ENCODE data around the gene PRCP.
"Not testable (repeated sequence)": the region's sequence is repeated elsewhere in the genome, so short reads cannot be mapped to it uniquely, and the experiment has no call there.

Gene PRCP

DNA sequence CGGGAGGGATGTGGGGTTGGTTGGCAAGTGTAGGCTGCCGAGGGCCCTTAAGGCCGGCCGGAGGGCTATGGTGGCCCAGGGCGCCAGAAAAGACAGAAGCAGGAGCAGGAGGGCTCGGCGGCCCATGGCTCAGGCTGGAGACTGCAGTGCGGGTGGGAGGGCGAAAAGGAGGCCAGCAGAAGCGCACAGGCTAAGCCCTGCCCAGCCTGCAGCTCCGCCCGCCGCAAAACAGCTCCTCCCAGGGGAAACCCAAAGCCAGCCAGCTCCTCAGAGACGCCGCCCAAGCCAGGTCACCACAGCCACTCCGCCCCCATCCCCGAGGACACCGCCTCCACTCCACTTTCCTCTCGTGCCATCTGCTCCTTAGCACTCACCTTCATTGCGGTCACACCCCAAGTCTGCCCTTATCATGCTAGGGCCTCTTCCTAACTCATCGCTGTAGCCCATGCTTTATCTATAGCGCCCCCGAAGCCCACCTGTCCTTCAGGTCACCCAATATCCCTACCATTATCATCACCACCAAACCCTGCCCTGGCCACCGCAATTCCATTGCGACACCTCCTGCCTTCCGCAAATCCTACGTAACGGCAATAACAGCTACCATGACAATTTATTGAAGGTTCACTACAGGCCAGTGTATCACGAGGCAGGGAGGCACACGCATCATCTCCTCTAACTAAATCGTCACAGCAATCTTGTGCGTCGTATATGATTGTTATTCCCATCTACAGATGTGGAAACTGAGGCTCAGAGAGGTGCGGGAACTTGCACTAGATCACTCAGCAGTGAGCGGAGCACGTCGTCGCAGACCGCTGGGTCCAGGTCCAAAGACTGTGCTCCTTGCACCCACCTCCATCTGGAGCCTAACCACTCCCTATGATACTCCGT, at the start of gene PRCP:
TSS of gene PRCP (minus strand) at position 154 of the 888 bp plus-strand sequence. CDS start at position 126, 28 bp downstream.
- DNase-seq, result peak; percentile 79

DNA sequence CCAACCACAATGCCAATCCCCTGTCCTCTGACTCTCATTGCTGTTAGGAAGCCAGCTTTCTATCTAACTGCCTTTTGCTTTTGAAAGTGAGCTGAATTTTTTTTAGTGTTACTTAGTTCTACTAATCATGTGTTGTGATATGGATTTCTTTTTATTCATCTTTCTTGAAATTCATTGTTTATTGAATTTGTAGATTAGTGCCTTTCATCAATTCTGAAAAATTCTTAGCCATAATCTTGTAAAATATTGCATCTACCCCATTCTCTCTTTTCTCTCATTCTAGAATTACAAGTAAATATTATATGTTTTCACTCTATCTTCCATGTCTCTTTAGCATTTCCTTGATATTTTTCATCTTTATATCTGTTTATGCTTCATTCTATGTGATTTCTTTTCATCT, 49.1 kb upstream of the PRCP start:
- DNase-seq, result no peak

- DNase-seq, result no peak
Measured at GRCh38 chr11:82945682-82946081, 45.5 kb upstream of the PRCP start.

- DNase-seq, result not testable (repeated sequence)
Measured at GRCh38 chr11:82945041-82945440, 44.8 kb upstream of the PRCP start.

GRCh38 chr11:82944198-82944597, 44.0 kb upstream of the PRCP start:
- no peak for DNase-seq

DNA sequence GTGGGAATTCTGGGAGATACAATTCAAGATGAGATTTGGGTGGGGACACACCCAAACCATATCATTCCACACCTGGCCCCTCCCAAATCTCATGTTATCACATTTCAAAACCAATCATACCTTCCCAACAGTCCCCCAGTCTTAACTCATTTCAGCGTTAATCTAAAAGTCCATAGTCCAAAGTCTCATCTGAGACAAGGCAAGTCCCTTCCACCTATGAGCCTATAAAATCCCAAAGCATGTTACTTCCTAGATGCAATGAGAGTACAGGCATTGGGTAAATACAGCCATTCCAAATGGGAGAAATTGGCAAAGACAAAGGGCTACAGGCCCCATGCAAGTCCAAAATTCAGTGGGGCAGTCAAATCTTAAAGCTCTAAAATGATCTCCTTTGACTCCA, 43.2 kb upstream of the PRCP start:
- DNase-seq, result not testable (repeated sequence)

DNA sequence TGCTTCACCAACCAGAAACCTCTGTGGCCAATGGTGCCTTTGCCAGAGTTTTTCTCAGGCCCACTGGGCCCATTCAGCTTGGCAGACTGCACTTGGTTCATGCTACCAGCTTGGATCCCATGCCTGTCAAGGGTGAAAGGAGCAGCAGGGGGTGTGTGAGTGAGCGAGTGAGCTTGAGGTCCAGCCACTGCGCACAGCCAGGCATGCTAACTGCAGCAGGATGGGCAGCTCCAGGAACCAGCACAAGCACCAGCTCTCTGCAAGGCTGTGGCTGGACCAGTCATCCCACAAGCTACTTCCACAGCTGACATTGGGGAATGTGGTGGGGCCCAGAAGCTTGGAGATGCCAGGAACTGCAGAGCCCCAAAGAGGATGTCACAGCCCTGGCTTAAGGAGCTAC, 42.1 kb upstream of the PRCP start:
- DNase-seq, result no peak

DNA sequence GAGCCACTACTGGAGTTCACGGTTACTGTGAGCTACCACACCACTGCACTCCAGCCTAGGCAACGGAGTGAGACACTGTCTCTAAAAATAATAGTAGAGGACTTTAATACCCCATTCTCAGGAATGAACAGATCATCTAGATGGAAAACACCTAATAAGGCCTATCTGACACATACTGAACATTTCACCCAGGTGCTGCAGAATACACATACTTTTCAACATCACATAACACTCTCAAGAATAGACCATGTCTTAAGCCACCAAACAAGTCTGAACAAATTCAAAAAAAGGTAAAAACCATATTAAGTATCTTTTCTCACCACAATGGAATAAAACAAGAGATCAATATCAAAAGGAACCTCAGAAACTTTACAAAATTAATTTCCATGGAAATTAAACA, 39.2 kb upstream of the PRCP start:
- no peak for DNase-seq

GRCh38 chr11:82937554-82937953, 37.3 kb upstream of the PRCP start:
- DNase-seq, result no peak

DNA sequence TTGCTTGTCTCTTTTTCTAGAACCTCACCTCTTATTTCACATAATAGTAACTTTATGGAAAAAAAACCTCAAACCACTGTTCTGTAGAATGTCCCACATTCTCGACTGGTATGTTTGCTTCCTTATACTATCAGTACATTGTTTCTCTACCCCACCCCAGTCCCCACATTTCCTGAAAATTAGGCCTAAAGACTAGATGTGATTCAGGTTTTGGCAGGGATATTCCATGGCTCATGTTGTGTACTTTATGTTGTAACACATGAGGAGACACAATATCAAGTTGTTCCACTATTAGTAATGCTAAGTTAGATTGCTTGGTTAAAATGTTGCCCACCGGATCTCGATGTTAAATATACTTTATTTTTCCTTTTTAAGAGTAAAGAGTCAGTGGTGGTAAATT, 36.0 kb upstream of the PRCP start:
- no peak for DNase-seq

- DNase-seq, result no peak
Measured at GRCh38 chr11:82932564-82932963, 32.3 kb upstream of the PRCP start.

DNA sequence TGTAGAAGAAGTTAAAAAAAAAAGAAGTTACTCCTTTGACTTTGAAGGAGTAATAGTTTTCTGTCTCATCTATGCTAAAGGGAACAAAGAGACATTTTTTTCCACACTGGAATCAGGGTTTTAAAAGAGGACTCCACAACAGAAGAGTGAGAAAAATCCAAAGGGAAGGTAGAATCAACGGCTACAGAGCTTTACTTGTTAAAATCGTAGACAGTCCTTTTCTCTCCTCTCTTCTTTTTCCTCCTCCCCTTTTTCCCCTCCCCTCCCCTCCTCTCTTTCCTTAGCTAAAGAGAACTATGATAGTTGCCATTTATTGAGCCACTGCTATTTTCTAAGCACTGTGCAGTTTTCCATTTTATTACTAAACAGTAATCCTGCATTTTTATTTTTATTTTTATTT, 30.5 kb upstream of the PRCP start:
- no peak for DNase-seq

DNA sequence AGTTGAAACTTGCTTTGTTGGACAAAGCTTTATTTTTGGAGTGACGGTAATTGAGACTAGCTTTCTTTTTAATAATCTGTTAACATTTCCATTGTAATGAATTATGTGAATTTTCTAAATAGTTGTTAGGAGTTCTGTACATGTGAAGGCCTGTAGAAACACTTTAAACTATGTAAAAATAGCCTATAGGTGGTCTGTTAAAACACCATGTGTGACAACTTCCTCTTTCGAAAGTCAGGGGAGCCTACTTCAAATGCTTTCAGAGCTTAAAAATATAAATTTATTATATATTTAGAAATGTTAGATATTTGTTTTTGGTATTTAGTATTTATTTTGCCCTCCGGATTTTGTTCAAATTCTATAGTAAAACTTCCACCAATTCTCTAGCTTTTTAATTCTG, 30.0 kb upstream of the PRCP start:
- DNase-seq, result no peak

- no peak for DNase-seq
Measured at GRCh38 chr11:82929121-82929520, 28.9 kb upstream of the PRCP start.

DNA sequence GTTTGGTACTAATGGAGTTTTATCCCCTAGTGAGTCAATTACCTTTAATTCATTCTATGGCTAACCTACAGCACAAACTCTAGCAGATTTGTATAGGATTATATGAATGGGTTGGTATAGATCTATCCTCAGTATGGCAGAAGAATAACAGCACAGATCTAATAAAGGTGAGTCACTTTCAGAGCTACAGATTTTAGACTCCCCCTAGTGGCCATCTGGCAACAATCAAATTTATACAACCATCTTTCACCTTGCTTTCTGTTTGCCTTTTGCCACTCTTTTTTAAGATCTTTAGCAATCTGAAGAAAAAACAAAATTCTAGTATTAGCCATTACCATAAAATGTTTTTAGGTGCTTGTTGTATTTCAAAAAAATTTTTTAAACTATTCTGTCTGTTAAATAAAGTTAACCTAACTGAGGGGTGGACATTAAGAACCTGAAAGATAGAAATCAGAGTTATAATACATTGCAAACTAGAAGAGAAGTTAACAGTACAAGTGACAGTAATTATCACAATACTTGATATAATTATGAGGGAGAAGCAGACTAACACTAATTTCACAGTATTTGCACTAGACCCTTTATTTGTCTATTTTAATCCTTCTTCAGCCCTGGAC, 27.1 kb upstream of the PRCP start:
- DNase-seq, result no peak

DNA sequence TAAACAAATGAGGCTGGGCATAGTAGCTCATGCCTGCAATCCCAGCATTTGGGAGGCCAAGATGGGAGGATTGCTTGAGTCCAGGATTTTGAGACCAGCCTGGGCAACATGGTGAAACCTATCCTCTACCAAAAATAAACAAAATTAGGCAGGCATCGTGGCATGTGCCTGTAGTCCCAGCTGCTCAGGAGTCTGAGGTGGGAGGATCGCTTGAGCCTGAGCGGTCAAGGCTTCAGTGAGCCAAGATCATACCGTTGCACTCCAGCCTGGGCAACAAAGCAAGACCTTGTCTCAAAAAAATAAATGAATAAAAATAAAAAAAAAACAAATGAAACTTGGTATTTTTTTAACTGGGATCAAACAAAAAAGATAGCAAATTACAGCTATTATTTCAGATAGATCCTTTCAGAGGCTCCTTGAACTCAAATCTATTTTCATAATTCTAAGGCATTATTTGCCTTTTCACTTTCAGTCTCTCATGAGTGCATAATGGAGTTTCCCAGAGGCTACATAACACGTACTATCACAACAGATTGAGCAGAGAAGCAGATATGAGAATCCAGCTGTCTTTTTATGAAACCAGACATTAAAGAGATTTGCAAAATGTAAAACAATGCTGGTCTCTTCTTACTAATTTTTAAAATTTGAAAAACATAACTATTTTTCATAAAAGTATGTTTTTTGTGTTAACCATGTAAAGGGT, 24.4 kb upstream of the PRCP start:
- no peak for DNase-seq

- not testable (repeated sequence) for DNase-seq
Measured at GRCh38 chr11:82922396-82923173, 22.4 kb upstream of the PRCP start.

DNA sequence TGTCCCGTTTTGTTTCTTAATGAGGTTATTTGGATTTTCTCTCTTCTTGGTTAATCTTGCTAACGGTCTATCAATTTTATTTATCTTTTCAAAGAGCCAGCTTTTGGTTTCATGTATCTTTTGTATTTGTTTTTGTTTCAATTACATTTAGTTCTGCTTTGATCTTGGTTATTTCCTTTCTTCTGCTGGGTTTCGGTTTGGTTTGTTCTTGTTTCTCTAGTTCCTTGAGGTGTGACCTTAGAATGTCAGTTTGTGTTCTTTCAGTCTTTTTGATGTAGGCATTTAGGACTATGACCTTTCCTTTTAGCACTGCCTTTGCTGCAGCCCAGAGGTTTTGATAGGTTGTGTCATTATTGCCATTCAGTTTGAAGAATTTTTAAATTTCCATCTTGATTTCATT, 20.0 kb upstream of the PRCP start:
- DNase-seq, result not testable (repeated sequence)

- DNase-seq, result not testable (repeated sequence)
Measured at GRCh38 chr11:82919786-82920185, 19.6 kb upstream of the PRCP start.

DNA sequence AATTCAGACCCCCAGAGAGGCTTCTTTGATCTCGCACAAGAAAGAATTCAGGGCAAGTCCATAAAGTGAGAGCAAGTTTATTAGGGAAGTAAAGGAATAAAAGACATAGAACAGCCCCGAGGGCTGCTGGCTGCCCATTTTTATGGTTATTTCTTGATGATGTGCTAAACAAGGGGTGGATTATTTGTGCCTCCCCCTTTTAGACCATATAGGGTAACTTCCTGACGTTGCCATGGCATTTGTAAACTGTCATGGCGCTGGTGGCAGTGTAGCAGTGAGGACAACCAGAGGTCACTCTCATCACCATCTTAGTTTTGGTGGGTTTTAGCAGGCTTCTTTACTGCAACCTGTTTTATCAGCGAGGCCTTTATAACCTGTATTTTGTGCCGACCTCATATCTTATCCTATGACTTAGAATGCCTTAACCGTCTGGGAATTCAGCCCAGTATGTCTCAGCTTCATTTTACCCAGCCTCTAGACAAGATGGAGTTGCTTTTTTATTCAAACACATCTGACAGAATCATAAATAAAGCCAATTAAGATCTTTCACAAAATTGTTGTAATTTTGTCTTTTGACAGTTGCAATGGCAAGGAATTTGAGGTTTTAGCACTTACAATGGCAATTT, 8.9 kb upstream of the PRCP start:
- DNase-seq, result no peak

- no peak for DNase-seq
Measured at GRCh38 chr11:82908311-82908710, 8.1 kb upstream of the PRCP start.

DNA sequence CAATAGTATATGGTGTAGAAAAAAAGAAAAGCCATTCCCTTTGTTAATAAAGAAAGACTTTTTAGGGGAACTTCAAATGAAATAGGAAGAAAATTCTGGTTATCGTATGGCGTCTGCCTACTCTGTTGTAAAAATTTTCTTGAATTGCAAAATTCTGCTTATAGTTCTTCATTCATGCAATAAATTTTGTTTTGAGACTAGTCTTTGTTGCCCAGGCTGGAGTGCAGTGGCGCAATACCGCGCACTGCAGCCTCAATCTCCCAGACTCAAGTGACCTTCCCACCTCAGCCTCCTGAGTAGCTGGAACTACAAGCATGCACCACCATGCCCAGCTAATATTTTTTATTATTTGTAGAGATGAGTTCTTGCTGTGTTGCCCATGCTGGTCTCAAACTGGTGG, 7.1 kb upstream of the PRCP start:
- DNase-seq, result no peak

- DNase-seq, result no peak
Measured at GRCh38 chr11:82906931-82907330, 6.7 kb upstream of the PRCP start.

Measured in DMS 273 treated with DMSO at 0.1 percent for 48 hours (cell line).